HFFc6 (cell line): ENCODE results near the gene CNTN5. TPM values are rescaled to one million over a fixed set of nuclear protein-coding genes. Genes with fewer than 3 reads are reported as not detected.

Experiments
- DNase-seq: peaks from one replicate; pipeline ENCODE4 v3.0.0-alpha.2; 2018
- H3K27ac Mint-ChIP-seq: 2 replicates; pipeline ENCODE4 v1.8.0; 2020; ENCODE audit warnings: mild to moderate bottlenecking, mixed read lengths
- H3K27me3 Mint-ChIP-seq: 2 replicates; pipeline ENCODE4 v1.8.0; 2021; ENCODE audit warnings: mild to moderate bottlenecking, moderate library complexity, mixed read lengths; ENCODE audit not compliant: insufficient read depth
- H3K36me3 Mint-ChIP-seq: 2 replicates; pipeline ENCODE4 v1.8.0; 2021; ENCODE audit warnings: low read depth, mixed read lengths
- H3K4me1 Mint-ChIP-seq: 2 replicates; pipeline ENCODE4 v1.8.0; 2020; ENCODE audit warnings: low read depth, mixed read lengths
- H3K4me3 Mint-ChIP-seq: 2 replicates; pipeline ENCODE4 v1.8.0; 2020; ENCODE audit warnings: mild to moderate bottlenecking, moderate library complexity, mixed read lengths
- H3K9me3 Mint-ChIP-seq: 2 replicates; pipeline ENCODE4 v1.8.0; 2020; ENCODE audit warnings: mild to moderate bottlenecking, mixed read lengths
- CTCF ChIP-seq: fragments of 200-600 bp; sonication (generic); IDR thresholded peaks from 2 replicates; pipeline ENCODE4 v1.5.0; 2021; ENCODE audit warnings: antibody characterized with exemption, mild to moderate bottlenecking
- total RNA-seq, 6 experiments: library from RNA; stranded (reverse); fragmentation: NEBNext Ultra II Directional; extraction: Animal tissue kit (Norgen Biotek cat#: 25700); gene quantifications; 2 replicates in 1 of 6; 3 replicates in 5 of 6; pipeline ENCODE4 v1.2.3, GENCODE V29; 2021

Gene CNTN5
- total RNA-seq, 6 experiments from 2014 or later: not detected

GRCh38 chr11:99803501-99803900 is 782.8 kb downstream of the CNTN5 start:
- H3K27ac Mint-ChIP-seq: no peak overlapping the region
- no peak overlapping the region for H3K4me3 Mint-ChIP-seq
- no peak for TF ChIP-seq CTCF
- no peaks in the 10 kb centered on the region for H3K4me1 Mint-ChIP-seq
- H3K9me3 Mint-ChIP-seq: peaks cover 48% of the 10 kb centered on the region
- H3K27me3 Mint-ChIP-seq: no peaks in the 10 kb centered on the region; the same call in 1 of the 2 replicates
- DNase-seq: no peak
- no peaks in the 10 kb centered on the region for H3K36me3 Mint-ChIP-seq

- Mint-ChIP-seq H3K9me3 (peaks cover 48% of the 10 kb centered on the region), H3K4me3 (no peak overlapping the region), H3K27ac (no peak overlapping the region), H3K27me3 (no peaks in the 10 kb centered on the region; the same call in 1 of the 2 replicates), H3K4me1 (no peaks in the 10 kb centered on the region), H3K36me3 (no peaks in the 10 kb centered on the region)
- TF ChIP-seq CTCF: no peak
- no peak for DNase-seq
These were observed 791.8 kb downstream of the CNTN5 start for GRCh38 chr11:99812516-99812915.

GRCh38 chr11:99814021-99814420 is 793.3 kb downstream of the CNTN5 start:
- Mint-ChIP-seq H3K4me3 (no peak overlapping the region), H3K9me3 (peaks cover 42% of the 10 kb centered on the region), H3K36me3 (no peaks in the 10 kb centered on the region), H3K27ac (no peak overlapping the region), H3K4me1 (no peaks in the 10 kb centered on the region), H3K27me3 (no peaks in the 10 kb centered on the region; the same call in 1 of the 2 replicates)
- DNase-seq: no peak
- TF ChIP-seq CTCF: no peak

GRCh38 chr11:99814738-99815137 is 794.0 kb downstream of the CNTN5 start:
- no peak for TF ChIP-seq CTCF
- Mint-ChIP-seq H3K9me3 (peaks cover 43% of the 10 kb centered on the region), H3K27ac (no peak overlapping the region), H3K36me3 (no peaks in the 10 kb centered on the region), H3K4me1 (no peaks in the 10 kb centered on the region), H3K27me3 (no peaks in the 10 kb centered on the region; the same call in 1 of the 2 replicates), H3K4me3 (no peak overlapping the region)
- DNase-seq: no peak

GRCh38 chr11:99818991-99819390 is 798.2 kb downstream of the CNTN5 start:
- Mint-ChIP-seq H3K9me3 (peaks cover 39% of the 10 kb centered on the region), H3K27ac (no peak overlapping the region), H3K4me3 (no peak overlapping the region), H3K27me3 (no peaks in the 10 kb centered on the region), H3K4me1 (no peaks in the 10 kb centered on the region), H3K36me3 (no peaks in the 10 kb centered on the region)
- TF ChIP-seq CTCF: no peak
- DNase-seq: no peak
